Measurements from ENCODE around the gene PCDH8.
"Not testable (repeated sequence)": the region's sequence is repeated elsewhere in the genome, so short reads cannot be mapped to it uniquely, and the experiment has no call there.

PCDH8 gene

GRCh38 chr13:52850396-52851136 is 2.1 kb upstream of the PCDH8 start:
- peak; percentile 28 for DNase-seq

DNA sequence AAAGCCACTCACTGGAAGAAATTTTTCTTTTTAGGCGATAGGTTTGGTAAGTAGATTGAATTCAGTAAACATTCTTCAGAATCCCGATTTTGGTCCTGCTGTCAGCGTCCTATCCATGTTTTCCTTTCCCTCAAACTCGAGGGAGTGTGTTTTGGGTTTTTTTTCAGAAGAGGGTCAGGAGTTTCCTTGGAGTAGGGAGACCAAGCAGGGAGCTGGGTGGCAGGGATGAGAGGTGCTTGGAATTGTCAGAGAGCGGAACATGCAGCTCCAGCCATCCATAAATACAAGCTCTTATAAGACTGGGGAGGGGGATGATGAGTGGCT is 1.6 kb upstream of the PCDH8 start:
- no peak for DNase-seq

DNA sequence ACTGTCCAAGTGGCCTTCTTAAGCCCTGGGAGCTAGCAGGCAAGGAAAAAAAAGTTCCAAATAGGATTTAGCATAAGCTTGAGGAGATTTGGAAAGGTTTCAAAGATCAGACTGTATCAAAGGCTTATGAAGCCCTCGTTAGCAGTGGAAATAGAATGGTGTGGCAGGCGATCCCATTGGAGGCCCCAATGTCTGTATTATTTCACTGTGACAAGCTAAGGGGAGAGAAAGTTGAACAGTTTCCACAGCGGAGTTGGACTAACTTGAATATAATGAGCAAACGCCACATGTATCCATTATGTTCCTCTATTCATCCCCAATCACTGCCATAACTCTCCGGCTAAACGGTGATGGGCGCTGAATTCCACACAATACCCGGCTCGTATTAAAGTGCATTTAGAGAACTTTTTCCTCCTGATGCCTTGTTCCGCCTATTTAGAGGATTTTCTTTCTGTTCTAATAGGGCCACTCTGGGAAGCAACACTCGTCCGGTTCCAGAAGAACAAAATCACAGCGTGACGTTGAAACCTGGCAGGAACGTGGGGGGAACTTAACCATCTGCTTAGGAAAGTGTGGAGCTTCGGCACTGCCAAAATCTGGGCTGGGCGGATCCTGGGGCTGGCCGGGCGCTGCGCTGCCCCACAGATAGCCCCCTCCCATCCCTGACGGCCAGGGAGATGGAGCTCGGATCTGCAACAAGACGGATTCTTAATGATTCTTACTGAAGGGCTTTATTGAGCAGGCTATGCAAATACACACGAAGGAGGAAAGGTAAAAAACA is 1.0 kb upstream of the PCDH8 start:
- no peak for DNase-seq

- DNase-seq: no peak
Observed at GRCh38 chr13:52847682-52848432, 583 bp downstream of the PCDH8 start.

DNA sequence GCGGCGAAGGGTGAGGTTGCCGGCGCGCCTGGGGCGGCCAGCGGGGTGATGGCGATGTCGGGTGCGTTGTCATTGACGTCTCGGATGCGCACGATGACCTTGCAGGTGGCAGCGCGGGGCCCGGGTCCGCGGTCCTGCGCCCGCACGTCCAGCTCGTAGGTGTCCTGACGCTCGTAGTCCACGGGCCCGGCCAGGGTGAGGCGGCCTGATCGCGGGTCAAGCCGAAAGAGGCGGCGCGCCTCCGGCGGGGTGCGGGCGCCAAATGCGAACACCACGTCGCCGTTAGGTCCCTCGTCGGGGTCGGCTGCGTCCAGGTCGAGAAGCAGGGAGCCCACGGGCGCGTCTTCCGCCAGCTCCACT is 1.1 kb downstream of the PCDH8 start:
- no peak for DNase-seq

DNA sequence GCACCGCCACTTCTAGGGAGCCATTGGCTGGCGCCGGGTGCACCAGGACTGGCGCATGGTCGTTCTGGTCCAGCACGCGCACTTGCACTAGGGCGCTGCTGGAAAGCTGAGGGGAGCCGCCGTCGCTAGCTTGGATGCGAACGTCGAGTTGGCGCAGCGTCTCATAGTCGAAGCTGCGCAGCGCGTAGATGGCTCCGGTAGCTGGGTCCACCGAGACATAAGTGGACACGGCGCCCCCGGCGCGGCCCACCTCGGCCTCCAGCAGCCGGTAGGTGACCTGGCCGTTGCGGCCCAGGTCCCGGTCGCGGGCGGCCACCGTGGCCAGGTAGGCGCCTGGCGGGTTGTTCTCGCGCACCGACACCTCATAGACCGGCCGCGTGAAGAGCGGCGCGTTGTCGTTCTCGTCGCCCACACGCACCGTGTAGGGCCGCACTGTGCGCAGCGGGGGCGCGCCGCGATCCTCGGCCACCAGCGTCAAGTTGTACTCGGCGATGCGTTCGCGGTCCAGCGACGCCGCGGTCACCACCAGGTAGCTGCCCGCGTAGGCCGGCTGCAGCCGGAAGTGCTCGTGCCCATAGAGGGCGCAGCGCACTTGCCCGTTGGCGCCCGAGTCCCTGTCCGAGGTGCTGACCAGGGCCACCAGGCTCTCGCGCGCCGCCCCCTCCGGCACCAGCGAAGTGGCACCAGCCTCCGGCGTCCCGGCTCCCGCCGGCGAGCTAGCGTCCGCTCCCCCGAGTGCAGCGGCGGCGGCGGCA is 1.7 kb downstream of the PCDH8 start:
- DNase-seq: no peak

DNA sequence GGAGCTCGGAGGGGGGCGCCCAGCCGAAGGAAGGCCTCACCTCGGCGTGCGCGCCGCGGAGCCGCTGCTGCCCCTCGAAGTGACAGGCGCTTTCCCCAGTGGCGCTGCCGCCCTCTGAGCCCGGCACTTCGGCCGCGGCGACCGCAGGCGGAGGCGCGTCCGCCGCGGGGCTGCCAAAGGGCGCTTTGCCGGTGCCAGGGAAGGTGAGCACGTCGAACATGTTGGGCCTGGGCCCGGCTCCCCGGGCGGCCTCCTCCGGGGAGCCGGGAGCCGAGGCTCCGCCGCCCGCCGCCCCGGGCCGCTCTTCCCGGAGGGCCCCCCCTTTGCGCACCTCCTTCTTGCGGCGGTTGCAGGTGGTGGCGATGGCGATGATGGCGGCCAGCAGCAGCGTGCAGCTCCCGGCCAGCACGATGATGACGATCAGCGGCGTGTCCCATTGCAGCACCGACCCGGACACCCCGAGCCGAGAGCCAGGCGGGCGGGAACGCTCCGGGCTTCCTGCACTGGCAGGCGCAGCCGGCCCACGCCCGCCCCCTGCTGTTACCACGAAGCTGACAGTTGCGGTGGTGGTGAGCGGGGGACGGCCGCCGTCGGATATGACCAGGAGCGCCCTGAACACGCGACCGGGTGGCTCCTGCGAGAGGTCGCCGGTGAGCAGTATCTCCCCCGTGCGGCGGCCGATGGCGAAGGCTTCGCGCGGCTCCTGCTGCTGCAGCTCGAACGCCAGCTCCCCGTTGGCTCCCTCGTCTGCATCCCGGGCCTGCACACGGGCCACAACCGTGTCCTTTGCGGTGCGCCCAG is 2.5 kb downstream of the PCDH8 start:
- DNase-seq: peak; percentile 7

GRCh38 chr13:52845334-52845761 is 3.1 kb downstream of the PCDH8 start:
- DNase-seq: no peak

DNA sequence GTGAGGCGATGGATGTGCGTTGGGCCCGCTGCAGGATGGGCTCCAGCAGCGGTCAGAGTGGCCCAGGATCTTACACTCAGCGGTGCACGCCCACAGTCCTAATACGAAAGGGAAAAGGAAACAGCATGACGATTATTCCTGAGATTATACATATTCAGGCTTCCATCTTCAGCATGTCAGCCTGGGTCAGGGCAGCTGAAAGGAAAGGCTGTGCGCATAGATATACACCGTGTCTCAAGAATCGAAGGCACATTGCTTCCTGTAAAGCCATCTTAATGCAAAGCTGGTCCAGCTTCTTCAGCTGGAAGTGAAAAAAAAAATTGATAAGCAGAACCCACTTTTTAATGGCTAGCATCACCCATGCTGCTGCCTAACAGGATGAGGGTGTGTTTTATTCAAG is 3.6 kb downstream of the PCDH8 start:
- DNase-seq: no peak

- no peak for DNase-seq
Observed at GRCh38 chr13:52842441-52842840, 6.0 kb downstream of the PCDH8 start.

GRCh38 chr13:52840066-52840465 is 8.4 kb downstream of the PCDH8 start:
- no peak for DNase-seq

- no peak for DNase-seq
Observed at GRCh38 chr13:52838433-52839107, 9.9 kb downstream of the PCDH8 start.

GRCh38 chr13:52837850-52838249 is 10.6 kb downstream of the PCDH8 start:
- DNase-seq: no peak

- DNase-seq: no peak
Observed at GRCh38 chr13:52835071-52835839, 13.2 kb downstream of the PCDH8 start.

GRCh38 chr13:52833296-52833875 is 15.1 kb downstream of the PCDH8 start:
- DNase-seq: no peak

DNA sequence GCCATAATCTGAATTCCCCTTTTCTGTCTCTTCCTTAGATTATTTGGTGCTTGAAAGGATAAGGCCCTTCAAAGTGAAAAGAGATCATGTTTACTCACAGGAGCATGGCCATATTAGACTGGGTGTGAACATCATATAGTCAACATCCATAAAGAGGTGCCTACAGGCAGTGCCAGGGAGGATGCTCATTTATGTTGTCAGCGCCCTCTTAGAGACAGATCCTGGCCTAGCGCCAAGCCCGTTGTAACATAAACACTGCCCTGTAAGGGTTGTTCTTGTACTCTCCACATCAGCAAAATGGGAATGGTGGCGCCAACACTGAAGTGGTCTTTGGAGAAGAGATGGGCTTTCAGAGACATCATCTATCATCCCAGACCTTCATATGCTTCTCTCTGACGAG is 16.1 kb downstream of the PCDH8 start:
- DNase-seq: no peak

DNA sequence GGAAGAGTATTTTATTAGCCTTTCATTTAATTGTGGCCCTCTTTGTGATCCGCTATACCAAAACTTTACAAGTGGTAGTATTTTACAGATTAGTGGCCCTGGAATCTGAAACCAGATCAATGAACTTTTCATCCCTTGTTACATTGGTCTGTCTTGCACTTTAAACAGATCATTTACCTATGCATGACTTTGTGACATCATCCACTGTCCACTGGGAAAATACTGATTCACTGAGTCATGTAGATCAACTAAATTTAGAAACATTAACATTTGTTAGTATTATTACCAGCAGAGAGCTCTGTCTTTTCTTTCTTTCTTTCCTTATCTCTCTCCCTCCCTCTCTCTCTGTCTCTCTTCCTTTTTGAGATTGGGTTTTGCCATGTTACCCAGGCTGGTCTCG is 17.5 kb downstream of the PCDH8 start:
- DNase-seq: no peak

GRCh38 chr13:52827839-52828238 is 20.6 kb downstream of the PCDH8 start:
- no peak for DNase-seq

DNA sequence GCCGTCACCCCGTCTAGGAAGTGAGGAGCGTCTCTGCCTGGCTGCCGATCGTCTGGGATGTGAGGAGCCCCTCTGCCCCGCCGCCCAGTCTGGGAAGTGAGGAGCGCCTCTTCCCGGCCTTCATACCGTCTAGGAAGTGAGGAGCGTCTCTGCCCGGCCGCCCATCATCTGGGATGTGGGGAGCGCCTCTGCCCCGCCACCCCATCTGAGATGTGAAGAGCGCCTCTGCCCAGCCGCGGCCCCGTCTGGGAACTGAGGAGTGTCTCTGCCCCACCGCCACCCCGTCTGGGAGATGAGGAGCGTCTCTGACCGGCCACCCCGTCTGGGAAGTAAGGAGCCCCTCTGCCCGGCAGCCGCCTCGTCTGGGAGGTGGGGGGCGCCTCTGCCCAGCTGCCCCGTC is 30.6 kb downstream of the PCDH8 start:
- not testable (repeated sequence) for DNase-seq

DNA sequence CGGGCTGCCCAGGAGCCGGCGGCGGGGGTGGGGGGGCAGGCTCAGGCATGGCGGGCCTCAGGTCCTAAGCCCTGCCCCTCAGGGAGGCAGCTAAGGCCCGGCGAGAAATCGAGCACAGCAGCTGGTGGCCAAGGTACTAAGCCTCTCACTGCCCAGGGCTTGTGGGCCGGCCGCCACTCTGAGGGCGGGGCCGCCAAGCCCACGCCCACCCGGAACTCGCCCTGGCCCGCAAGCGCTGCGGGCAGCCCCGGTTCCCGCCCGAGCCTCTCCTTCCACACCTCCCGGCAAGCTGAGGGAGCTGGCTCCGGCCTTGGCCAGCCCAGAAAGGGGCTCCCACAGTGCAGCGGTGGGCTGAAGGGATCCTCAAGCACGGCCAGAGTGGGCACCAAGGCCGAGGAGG is 33.1 kb downstream of the PCDH8 start:
- DNase-seq: no peak

- no peak for DNase-seq
Observed at GRCh38 chr13:52812941-52813340, 35.5 kb downstream of the PCDH8 start.

All from activated naive CD4-positive, alpha-beta T cell treated with Interleukin-2 at 50 U/mL for 16 hours (primary cell).